ENCODE data around the gene RABGAP1L.

DNA sequence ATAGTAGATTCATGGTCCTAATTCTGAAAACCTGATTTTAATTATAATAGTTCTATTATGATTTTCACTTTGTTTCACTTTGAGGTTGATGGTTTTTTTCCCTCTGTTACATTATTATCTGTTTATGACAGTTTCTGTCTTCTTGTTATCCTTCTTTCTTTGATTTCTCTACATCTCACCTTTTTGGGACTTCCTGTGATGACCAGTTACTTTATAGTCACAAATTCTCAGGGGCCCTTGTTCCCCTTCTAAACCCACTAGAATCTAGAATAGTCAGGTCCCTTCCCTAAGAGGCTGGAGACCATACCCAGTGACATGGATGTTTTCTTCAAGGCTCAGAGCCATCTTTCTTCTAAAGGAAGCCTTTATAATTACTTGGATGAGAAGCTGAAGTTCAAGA is 526.9 kb downstream of the RABGAP1L start:
- TF ChIP-seq, protein P1, sequence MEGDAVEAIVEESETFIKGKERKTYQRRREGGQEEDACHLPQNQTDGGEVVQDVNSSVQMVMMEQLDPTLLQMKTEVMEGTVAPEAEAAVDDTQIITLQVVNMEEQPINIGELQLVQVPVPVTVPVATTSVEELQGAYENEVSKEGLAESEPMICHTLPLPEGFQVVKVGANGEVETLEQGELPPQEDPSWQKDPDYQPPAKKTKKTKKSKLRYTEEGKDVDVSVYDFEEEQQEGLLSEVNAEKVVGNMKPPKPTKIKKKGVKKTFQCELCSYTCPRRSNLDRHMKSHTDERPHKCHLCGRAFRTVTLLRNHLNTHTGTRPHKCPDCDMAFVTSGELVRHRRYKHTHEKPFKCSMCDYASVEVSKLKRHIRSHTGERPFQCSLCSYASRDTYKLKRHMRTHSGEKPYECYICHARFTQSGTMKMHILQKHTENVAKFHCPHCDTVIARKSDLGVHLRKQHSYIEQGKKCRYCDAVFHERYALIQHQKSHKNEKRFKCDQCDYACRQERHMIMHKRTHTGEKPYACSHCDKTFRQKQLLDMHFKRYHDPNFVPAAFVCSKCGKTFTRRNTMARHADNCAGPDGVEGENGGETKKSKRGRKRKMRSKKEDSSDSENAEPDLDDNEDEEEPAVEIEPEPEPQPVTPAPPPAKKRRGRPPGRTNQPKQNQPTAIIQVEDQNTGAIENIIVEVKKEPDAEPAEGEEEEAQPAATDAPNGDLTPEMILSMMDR (optimal IDR thresholded peaks at IDR 0.05 in 1 of 3, IDR thresholded peaks at IDR 0.05 in 1 of 3, conservative IDR thresholded peaks at IDR 0.05 in 1 of 3; ENCODE audit: extremely low read depth in 1 of 3, insufficient read depth in 2 of 3, low read length in 3 of 3): no peak
- TF ChIP-seq EZH2 (IDR thresholded peaks at IDR 0.05; ENCODE audit: low read length): no peak

Measured in keratinocyte (primary cell).